ENCODE data around the gene SMARCA2.

SMARCA2 gene

GRCh38 chr9:2159521-2160454 is 144.6 kb downstream of the SMARCA2 start:
- Histone ChIP-seq H3K27me3 (replicated peaks; ENCODE audit: insufficient read depth, low read length) (no peaks in the 10 kb centered on the region), H3K4me1 (ENCODE audit: low read length) (0 out of 2 replicates have a peak, but pooled peaks cover 4% of the 10 kb centered on the region), H3K9me3 (replicated peaks; ENCODE audit: insufficient read depth, low read length) (no peaks in the 10 kb centered on the region), H3K4me2 (ENCODE audit: low read depth, low read length) (peak overlapping the region; percentile 94), H3K27ac (ENCODE audit: low read length) (peak overlapping the region; percentile 82; the same call in 1 of the 2 replicates), H3K9me2 (replicated peaks; ENCODE audit: insufficient read depth, low read length) (no peaks in the 10 kb centered on the region), H4K20me1 (ENCODE audit: insufficient read depth, low read length) (no peaks in the 10 kb centered on the region), H3F3A (ENCODE audit: insufficient read depth, low read length) (peaks cover 22% of the 10 kb centered on the region), H2AFZ (ENCODE audit: low read length) (peak overlapping the region; percentile 48), H3K36me3 (replicated peaks; ENCODE audit: insufficient read depth, low read length) (0 out of 2 replicates have a peak, but pooled peaks cover 3% of the 10 kb centered on the region), H3K79me2 (ENCODE audit: low read length) (peaks cover 79% of the 10 kb centered on the region), H3K4me3 (ENCODE audit: low read length) (peak overlapping the region; percentile 66), H3K9ac (ENCODE audit: low read length) (peak overlapping the region; percentile 80; the same call in 1 of the 2 replicates)
- DNase-seq, result peak; percentile 38
- no peak for TF ChIP-seq EZH2phosphoT487 (IDR thresholded peaks at IDR 0.05; ENCODE audit: low read length)
- TF ChIP-seq, protein P1, sequence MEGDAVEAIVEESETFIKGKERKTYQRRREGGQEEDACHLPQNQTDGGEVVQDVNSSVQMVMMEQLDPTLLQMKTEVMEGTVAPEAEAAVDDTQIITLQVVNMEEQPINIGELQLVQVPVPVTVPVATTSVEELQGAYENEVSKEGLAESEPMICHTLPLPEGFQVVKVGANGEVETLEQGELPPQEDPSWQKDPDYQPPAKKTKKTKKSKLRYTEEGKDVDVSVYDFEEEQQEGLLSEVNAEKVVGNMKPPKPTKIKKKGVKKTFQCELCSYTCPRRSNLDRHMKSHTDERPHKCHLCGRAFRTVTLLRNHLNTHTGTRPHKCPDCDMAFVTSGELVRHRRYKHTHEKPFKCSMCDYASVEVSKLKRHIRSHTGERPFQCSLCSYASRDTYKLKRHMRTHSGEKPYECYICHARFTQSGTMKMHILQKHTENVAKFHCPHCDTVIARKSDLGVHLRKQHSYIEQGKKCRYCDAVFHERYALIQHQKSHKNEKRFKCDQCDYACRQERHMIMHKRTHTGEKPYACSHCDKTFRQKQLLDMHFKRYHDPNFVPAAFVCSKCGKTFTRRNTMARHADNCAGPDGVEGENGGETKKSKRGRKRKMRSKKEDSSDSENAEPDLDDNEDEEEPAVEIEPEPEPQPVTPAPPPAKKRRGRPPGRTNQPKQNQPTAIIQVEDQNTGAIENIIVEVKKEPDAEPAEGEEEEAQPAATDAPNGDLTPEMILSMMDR (IDR thresholded peaks at IDR 0.05; ENCODE audit: low read length), result no peak
- no peak for TF ChIP-seq EZH2 (optimal IDR thresholded peaks at IDR 0.05; ENCODE audit: low read depth, low read length)

DNA sequence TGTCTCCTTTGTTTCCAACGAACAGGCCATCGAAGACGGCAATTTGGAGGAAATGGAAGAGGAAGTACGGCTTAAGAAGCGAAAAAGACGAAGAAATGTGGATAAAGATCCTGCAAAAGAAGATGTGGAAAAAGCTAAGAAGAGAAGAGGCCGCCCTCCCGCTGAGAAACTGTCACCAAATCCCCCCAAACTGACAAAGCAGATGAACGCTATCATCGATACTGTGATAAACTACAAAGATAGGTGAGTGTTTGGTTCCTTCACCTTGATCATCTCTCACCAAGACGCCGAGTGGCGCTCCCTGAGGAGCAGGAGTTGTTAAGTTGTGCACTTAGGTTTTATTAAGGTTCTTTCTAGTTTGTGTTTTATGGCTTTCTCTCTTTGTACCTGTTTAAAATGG is 146.5 kb downstream of the SMARCA2 start:
- no peak overlapping the region for H3K9ac ChIP-seq (ENCODE audit: low read length)
- no peak for DNase-seq
- peaks cover 3% of the 10 kb centered on the region; the same call in 1 of the 2 replicates for H3K36me3 ChIP-seq (replicated peaks; ENCODE audit: insufficient read depth, low read length)
- no peaks in the 10 kb centered on the region for H4K20me1 ChIP-seq (ENCODE audit: insufficient read depth, low read length)
- H3K9me3 ChIP-seq (replicated peaks; ENCODE audit: insufficient read depth, low read length), result no peaks in the 10 kb centered on the region
- no peak overlapping the region for H3K27ac ChIP-seq (ENCODE audit: low read length)
- no peaks in the 10 kb centered on the region for H3K9me2 ChIP-seq (replicated peaks; ENCODE audit: insufficient read depth, low read length)
- H3K27me3 ChIP-seq (replicated peaks; ENCODE audit: insufficient read depth, low read length), result no peaks in the 10 kb centered on the region
- H2AFZ ChIP-seq (ENCODE audit: low read length), result no peak overlapping the region
- peaks cover 78% of the 10 kb centered on the region for H3K79me2 ChIP-seq (ENCODE audit: low read length)
- H3K4me3 ChIP-seq (ENCODE audit: low read length), result no peak overlapping the region
- no peak overlapping the region for H3K4me2 ChIP-seq (ENCODE audit: low read depth, low read length)
- peaks cover 22% of the 10 kb centered on the region for H3F3A ChIP-seq (ENCODE audit: insufficient read depth, low read length)
- TF ChIP-seq, protein P1 (IDR thresholded peaks at IDR 0.05; ENCODE audit: low read length), result no peak
- no peak for TF ChIP-seq EZH2phosphoT487 (IDR thresholded peaks at IDR 0.05; ENCODE audit: low read length)
- TF ChIP-seq EZH2 (optimal IDR thresholded peaks at IDR 0.05; ENCODE audit: low read depth, low read length), result no peak
- H3K4me1 ChIP-seq (ENCODE audit: low read length), result 0 out of 2 replicates have a peak, but pooled peaks cover 4% of the 10 kb centered on the region

GRCh38 chr9:2163231-2163885 is 148.2 kb downstream of the SMARCA2 start:
- H3K4me3 ChIP-seq (ENCODE audit: low read length), result no peak overlapping the region
- no peak overlapping the region for H2AFZ ChIP-seq (ENCODE audit: low read length)
- TF ChIP-seq EZH2phosphoT487 (IDR thresholded peaks at IDR 0.05; ENCODE audit: low read length) (no peak), EZH2 (optimal IDR thresholded peaks at IDR 0.05; ENCODE audit: low read depth, low read length) (no peak)
- TF ChIP-seq, protein P1 (IDR thresholded peaks at IDR 0.05; ENCODE audit: low read length), result no peak
- no peak for DNase-seq
- H3K27ac ChIP-seq (ENCODE audit: low read length), result no peak overlapping the region
- H3F3A ChIP-seq (ENCODE audit: insufficient read depth, low read length), result peaks cover 9% of the 10 kb centered on the region
- H3K4me1 ChIP-seq (ENCODE audit: low read length), result 0 out of 2 replicates have a peak, but pooled peaks cover 4% of the 10 kb centered on the region
- H3K9me2 ChIP-seq (replicated peaks; ENCODE audit: insufficient read depth, low read length), result no peaks in the 10 kb centered on the region
- no peaks in the 10 kb centered on the region for H3K9me3 ChIP-seq (replicated peaks; ENCODE audit: insufficient read depth, low read length)
- H3K36me3 ChIP-seq (replicated peaks; ENCODE audit: insufficient read depth, low read length), result peaks cover 3% of the 10 kb centered on the region; the same call in 1 of the 2 replicates
- H3K4me2 ChIP-seq (ENCODE audit: low read depth, low read length), result no peak overlapping the region
- H4K20me1 ChIP-seq (ENCODE audit: insufficient read depth, low read length), result no peaks in the 10 kb centered on the region
- peaks cover 70% of the 10 kb centered on the region for H3K79me2 ChIP-seq (ENCODE audit: low read length)
- no peaks in the 10 kb centered on the region for H3K27me3 ChIP-seq (replicated peaks; ENCODE audit: insufficient read depth, low read length)
- H3K9ac ChIP-seq (ENCODE audit: low read length), result no peak overlapping the region

All from MM.1S (cell line).